HL-60/S4 treated with phorbol 12-myristate 13-acetate at 8.2 ng/mL for 4 days and 3 days (cell line): ENCODE measurements around the gene CYB561A3.

ENCODE experiments used
- in situ Hi-C: fragments of 300-500 bp; cut with MboI; formaldehyde crosslinking; loops from 2 replicates; pipeline ENCODE4 v1.15.0; 2022; ENCODE audit warnings: low sequenced_read_pairs

CYB561A3 gene

GRCh38 chr11:61331651-61332050 lies 30.0 kb downstream of the CYB561A3 start:
- in situ Hi-C loops = no loop called here

- in situ Hi-C loops = no loop called here
Observed at GRCh38 chr11:61329871-61330270, 31.8 kb downstream of the CYB561A3 start.

- in situ Hi-C loops = no loop called here
Observed at GRCh38 chr11:61328351-61328750, 33.3 kb downstream of the CYB561A3 start.

- in situ Hi-C loops = no loop called here
Observed at GRCh38 chr11:61327669-61328071, 34.0 kb downstream of the CYB561A3 start.

- in situ Hi-C loops = no loop called here
Observed at GRCh38 chr11:61325649-61326414, 35.9 kb downstream of the CYB561A3 start.

GRCh38 chr11:61315260-61315659 lies 46.4 kb downstream of the CYB561A3 start:
- in situ Hi-C loops = no loop called here

- in situ Hi-C loops = no loop called here
Observed at GRCh38 chr11:61310749-61311148, 50.9 kb downstream of the CYB561A3 start.

GRCh38 chr11:61309739-61310138 lies 51.9 kb downstream of the CYB561A3 start:
- in situ Hi-C loops = no loop called here

- in situ Hi-C loops = no loop called here
Observed at GRCh38 chr11:61309141-61309540, 52.5 kb downstream of the CYB561A3 start.

- in situ Hi-C loops = no loop called here
Observed at GRCh38 chr11:61307354-61307753, 54.3 kb downstream of the CYB561A3 start.

- in situ Hi-C loops = no loop called here
Observed at GRCh38 chr11:61306221-61306620, 55.5 kb downstream of the CYB561A3 start.

- in situ Hi-C loops = no loop called here
Observed at GRCh38 chr11:61305417-61305816, 56.3 kb downstream of the CYB561A3 start.

- in situ Hi-C loops = no loop called here
Observed at GRCh38 chr11:61303725-61304124, 58.0 kb downstream of the CYB561A3 start.

GRCh38 chr11:61302550-61302949 lies 59.1 kb downstream of the CYB561A3 start:
- in situ Hi-C loops = no loop called here
